Peyer's patch (tissue), 4 donors: ENCODE data around the gene KRTAP3-2. TPM values are rescaled to one million over a fixed set of nuclear protein-coding genes. Genes with fewer than 3 reads are reported as not detected.

Experiments used
- DNase-seq, 3 donors: peaks; one replicate each; pipeline ENCODE4 v3.0.0-alpha.2; 2017 to 2019
- H3K27ac ChIP-seq, 4 donors: fragments of 200-600 bp; sonication (generic); one replicate each; pipeline ENCODE4 v1.5.1; 2016 to 2019
- H3K27me3 ChIP-seq, 2 donors: fragments of 200-600 bp; sonication (generic); one replicate each; pipeline ENCODE4 v1.5.1; 2019
- H3K36me3 ChIP-seq, 3 donors: fragments of 200-600 bp; sonication (generic); one replicate each; pipeline ENCODE4 v1.5.1; 2016 to 2019
- H3K4me1 ChIP-seq, 4 donors: fragments of 200-600 bp; sonication (generic); one replicate each; pipeline ENCODE4 v1.5.1; 2016 to 2019
- H3K4me3 ChIP-seq, 4 donors: fragments of 200-600 bp; sonication (generic); 1 replicate in 3 of 4; 2 replicates in 1 of 4; pipeline ENCODE4 v1.5.1; 2016 to 2019; ENCODE audit warnings: mild to moderate bottlenecking in 1 of 4
- H3K9me3 ChIP-seq, 4 donors: fragments of 200-600 bp; sonication (generic); one replicate each; pipeline ENCODE4 v1.5.1; 2016 to 2019; ENCODE audit warnings: mild to moderate bottlenecking in 1 of 4
- POLR2A ChIP-seq, 2 donors: fragments of 450-650 bp; IDR thresholded peaks; one replicate each; pipeline ENCODE4 v1.5.1; 2017; ENCODE audit warnings: antibody characterized with exemption in 2 of 2, mild to moderate bottlenecking in 2 of 2, moderate library complexity in 2 of 2
- total RNA-seq, 4 donors: library from RNA; depleted of rRNA; stranded (reverse); fragments of >200 nt; gene quantifications; one replicate each; pipeline ENCODE4 v1.1.0, GENCODE V29; 2016
- TF ChIP-seq, protein P1 (sequence below), 6 experiments: fragments of 450-650 bp in 4 of 6; fragments of 200-600 bp in 2 of 6; sonication (generic) in 1 of 6; IDR thresholded peaks; one replicate each; pipeline ENCODE4 v1.5.1; 2017 to 2019; ENCODE audit warnings: antibody characterized with exemption in 6 of 6, mild to moderate bottlenecking in 3 of 6, moderate library complexity in 1 of 6

The KRTAP3-2 gene
- total RNA-seq, 4 donors from 2014 or later: not detected

DNA sequence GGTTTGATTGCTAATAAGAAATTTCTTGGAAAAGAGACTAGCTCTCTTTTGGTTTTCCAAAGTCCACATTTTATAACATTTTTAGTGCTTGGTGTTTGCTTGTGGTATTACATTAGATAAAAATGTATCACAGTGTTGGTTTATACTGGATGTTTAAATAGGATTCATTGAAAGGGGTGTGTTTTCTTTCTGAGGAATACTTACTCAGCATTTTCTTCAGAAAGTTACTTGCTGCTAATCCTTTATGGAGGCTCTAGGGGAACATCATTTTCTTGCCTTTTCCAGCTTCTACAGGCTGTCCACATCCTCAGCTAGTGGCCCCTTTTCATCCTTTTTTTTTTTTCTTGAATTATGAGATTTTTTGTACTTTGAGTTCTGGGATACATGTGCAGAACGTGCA lies 32.1 kb downstream of the KRTAP3-2 start:
- no peak for DNase-seq
- no peaks in the 10 kb centered on the region for H3K9me3 ChIP-seq
- no peak for TF ChIP-seq POLR2A (IDR thresholded peaks at IDR 0.05)
- TF ChIP-seq, protein P1, sequence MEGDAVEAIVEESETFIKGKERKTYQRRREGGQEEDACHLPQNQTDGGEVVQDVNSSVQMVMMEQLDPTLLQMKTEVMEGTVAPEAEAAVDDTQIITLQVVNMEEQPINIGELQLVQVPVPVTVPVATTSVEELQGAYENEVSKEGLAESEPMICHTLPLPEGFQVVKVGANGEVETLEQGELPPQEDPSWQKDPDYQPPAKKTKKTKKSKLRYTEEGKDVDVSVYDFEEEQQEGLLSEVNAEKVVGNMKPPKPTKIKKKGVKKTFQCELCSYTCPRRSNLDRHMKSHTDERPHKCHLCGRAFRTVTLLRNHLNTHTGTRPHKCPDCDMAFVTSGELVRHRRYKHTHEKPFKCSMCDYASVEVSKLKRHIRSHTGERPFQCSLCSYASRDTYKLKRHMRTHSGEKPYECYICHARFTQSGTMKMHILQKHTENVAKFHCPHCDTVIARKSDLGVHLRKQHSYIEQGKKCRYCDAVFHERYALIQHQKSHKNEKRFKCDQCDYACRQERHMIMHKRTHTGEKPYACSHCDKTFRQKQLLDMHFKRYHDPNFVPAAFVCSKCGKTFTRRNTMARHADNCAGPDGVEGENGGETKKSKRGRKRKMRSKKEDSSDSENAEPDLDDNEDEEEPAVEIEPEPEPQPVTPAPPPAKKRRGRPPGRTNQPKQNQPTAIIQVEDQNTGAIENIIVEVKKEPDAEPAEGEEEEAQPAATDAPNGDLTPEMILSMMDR (IDR thresholded peaks at IDR 0.05): no peak
- no peaks in the 10 kb centered on the region for H3K36me3 ChIP-seq
- H3K27me3 ChIP-seq: no peaks in the 10 kb centered on the region
- H3K4me3 ChIP-seq: no peak overlapping the region
- no peaks in the 10 kb centered on the region for H3K4me1 ChIP-seq
- no peak overlapping the region for H3K27ac ChIP-seq

DNA sequence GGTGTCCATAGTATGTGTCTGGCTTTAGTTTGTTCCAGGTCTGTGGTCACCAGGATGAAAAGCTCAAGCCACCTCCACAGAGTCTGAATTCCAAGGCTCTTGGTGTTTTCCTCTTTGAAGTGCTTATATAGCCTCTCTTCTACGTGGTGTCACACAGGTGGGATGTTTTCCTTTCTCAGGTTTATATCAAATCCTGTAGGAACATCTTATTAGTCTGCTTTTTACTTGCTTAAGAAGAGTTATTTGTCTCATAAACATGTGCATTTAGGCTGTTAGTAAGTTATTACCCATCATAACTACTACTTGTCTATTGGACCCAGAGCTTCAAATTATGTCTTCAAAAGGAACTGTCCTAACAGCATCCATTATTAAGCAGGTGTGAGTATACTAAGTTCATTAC lies 32.9 kb downstream of the KRTAP3-2 start, which contains the start of gene KRT39:
Gene KRT39, minus strand, starts transcription at position 101 of the 400 bp plus-strand sequence. Its CDS starts 92 bp downstream, at position 9.
- Histone ChIP-seq H3K36me3 (no peaks in the 10 kb centered on the region), H3K27ac (no peak within 1 kb of the TSS), H3K4me1 (no peaks in the 10 kb centered on the region), H3K4me3 (no peak within 1 kb of the TSS), H3K9me3 (no peaks in the 10 kb centered on the region), H3K27me3 (no peaks in the 10 kb centered on the region)
- TF ChIP-seq, protein P1 (IDR thresholded peaks at IDR 0.05): no peak
- TF ChIP-seq POLR2A (IDR thresholded peaks at IDR 0.05): no peak
- DNase-seq: no peak

DNA sequence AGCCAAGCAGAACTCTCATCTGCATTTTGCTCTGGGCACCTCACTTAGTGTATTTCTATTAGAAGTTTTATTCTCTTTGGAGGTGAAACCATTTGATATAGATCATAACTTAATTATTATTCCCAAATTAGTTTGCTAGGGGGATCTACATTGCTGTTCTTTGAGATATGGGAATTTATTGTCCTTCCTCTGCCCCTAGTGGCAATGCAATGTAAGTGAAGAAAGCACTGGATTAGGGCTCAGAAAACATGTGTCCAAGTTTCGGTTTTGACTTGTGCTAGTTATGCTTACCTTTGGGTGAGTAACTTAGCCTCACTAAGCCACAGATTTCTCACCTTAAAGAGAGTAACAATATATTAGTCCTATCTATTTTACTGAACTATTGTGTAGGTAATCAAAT lies 35.9 kb downstream of the KRTAP3-2 start:
- no peaks in the 10 kb centered on the region for H3K9me3 ChIP-seq
- no peaks in the 10 kb centered on the region for H3K36me3 ChIP-seq
- no peak overlapping the region for H3K27ac ChIP-seq
- H3K4me1 ChIP-seq: no peaks in the 10 kb centered on the region
- DNase-seq: no peak
- no peak overlapping the region for H3K4me3 ChIP-seq
- no peaks in the 10 kb centered on the region for H3K27me3 ChIP-seq
- TF ChIP-seq, protein P1 (IDR thresholded peaks at IDR 0.05): peak in 5 of 6 experiments; percentile 46 to 72 (median 66)
- no peak for TF ChIP-seq POLR2A (IDR thresholded peaks at IDR 0.05)

DNA sequence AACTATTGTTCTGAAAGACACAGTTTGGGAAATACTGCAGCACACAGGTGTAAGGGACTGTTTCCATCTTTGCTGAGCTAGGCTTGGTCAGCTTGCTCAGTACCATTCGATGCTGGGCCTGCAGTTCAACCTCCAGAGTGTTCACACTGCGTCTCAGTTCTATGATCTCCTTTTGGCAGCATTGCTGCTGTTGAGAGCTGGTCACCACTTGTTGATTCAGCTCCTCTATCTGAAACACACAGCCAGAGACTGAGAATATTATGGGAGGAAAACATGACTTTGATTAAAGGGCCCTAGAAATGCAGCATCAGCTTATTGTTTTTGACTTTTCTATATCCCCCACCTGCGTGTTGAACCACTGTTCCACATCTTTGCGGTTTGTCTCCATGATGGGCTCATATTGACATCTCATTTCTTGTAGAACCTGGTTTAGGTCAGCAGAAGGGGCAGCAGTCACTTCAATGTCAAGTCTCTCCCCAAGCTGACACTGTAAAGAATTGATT lies 37.6 kb downstream of the KRTAP3-2 start:
- H3K27ac ChIP-seq: no peak overlapping the region
- no peaks in the 10 kb centered on the region for H3K36me3 ChIP-seq
- no peak for DNase-seq
- no peak overlapping the region for H3K4me3 ChIP-seq
- H3K9me3 ChIP-seq: no peaks in the 10 kb centered on the region
- no peaks in the 10 kb centered on the region for H3K4me1 ChIP-seq
- no peak for TF ChIP-seq POLR2A (IDR thresholded peaks at IDR 0.05)
- TF ChIP-seq, protein P1 (IDR thresholded peaks at IDR 0.05): no peak
- no peaks in the 10 kb centered on the region for H3K27me3 ChIP-seq

DNA sequence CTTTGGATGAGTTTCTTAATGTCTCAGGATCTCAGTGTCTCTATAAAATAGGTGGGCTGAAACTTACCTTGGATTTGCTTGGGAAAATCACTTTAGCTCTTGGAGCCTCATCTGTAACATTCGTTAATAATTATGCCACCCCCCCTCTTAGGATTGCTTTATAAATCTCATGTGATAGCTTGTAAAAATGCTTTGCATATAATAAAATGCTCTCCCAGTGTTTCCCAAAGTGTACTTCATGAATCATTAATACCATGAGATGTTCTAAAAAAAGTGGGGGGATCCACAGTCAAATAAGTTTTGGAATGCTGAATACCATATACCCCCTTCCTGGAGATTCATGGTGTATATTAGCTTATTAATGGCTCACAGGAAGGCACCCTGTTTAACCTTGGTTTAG lies 38.1 kb downstream of the KRTAP3-2 start:
- H3K4me3 ChIP-seq: no peak overlapping the region
- no peak overlapping the region for H3K27ac ChIP-seq
- no peaks in the 10 kb centered on the region for H3K9me3 ChIP-seq
- TF ChIP-seq POLR2A (IDR thresholded peaks at IDR 0.05): no peak
- TF ChIP-seq, protein P1 (IDR thresholded peaks at IDR 0.05): no peak
- no peak for DNase-seq
- H3K4me1 ChIP-seq: no peaks in the 10 kb centered on the region
- H3K36me3 ChIP-seq: no peaks in the 10 kb centered on the region
- no peaks in the 10 kb centered on the region for H3K27me3 ChIP-seq

DNA sequence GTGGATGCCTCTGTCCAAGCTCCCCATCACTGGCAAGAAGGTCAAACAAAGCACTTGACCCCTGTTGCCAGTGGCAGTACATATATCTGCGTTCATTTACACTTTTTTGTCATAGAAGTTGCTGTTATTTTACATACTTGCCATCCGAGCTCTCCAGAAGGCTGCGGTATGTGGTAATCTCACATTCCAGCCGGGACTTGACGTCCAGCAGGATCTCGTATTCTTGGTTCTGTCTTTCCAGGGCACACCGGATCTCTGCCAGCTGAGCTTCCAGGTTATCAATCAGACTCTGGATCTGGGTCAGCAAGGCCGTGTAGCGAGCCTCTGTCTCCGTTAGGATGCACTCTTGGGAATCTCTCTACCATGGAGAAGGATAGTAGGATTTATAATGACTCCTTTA lies 39.6 kb downstream of the KRTAP3-2 start:
- Histone ChIP-seq H3K27me3 (no peaks in the 10 kb centered on the region), H3K4me1 (no peaks in the 10 kb centered on the region), H3K27ac (no peak overlapping the region), H3K4me3 (no peak overlapping the region), H3K36me3 (no peaks in the 10 kb centered on the region), H3K9me3 (no peaks in the 10 kb centered on the region)
- DNase-seq: no peak
- no peak for TF ChIP-seq POLR2A (IDR thresholded peaks at IDR 0.05)
- TF ChIP-seq, protein P1 (IDR thresholded peaks at IDR 0.05): no peak
